Measurements from ENCODE around the gene INHA. TPM values are rescaled to one million over a fixed set of nuclear protein-coding genes. Genes with fewer than 3 reads are reported as not detected.

The INHA gene
- total RNA-seq, 1 donor from 2014 or later = 0.43 TPM

GRCh38 chr2:219561179-219562048 lies 10.7 kb upstream of the INHA start:
- TF ChIP-seq CTCF (IDR thresholded peaks at IDR 0.05) = no peak
- H3K27me3 ChIP-seq = no peaks in the 10 kb centered on the region
- no peaks in the 10 kb centered on the region for H3K4me1 ChIP-seq
- H3K4me3 ChIP-seq = no peak overlapping the region
- H3K9me3 ChIP-seq = no peaks in the 10 kb centered on the region
- DNase-seq = no peak
- H3K27ac ChIP-seq = no peak overlapping the region
- intact Hi-C loops (cut with DNase I) = no loop called here
- ATAC-seq = peak; percentile 59
- no peaks in the 10 kb centered on the region for H3K36me3 ChIP-seq

- ATAC-seq = no peak
- Histone ChIP-seq H3K4me1 (no peaks in the 10 kb centered on the region), H3K36me3 (no peaks in the 10 kb centered on the region), H3K9me3 (no peaks in the 10 kb centered on the region), H3K27me3 (no peaks in the 10 kb centered on the region), H3K4me3 (no peak overlapping the region), H3K27ac (no peak overlapping the region)
- no peak for TF ChIP-seq CTCF (IDR thresholded peaks at IDR 0.05)
- intact Hi-C loops (cut with DNase I) = no loop called here
- peak; percentile 51 for DNase-seq
Measured at GRCh38 chr2:219562049-219563020, 9.8 kb upstream of the INHA start.

GRCh38 chr2:219563271-219563928 lies 8.7 kb upstream of the INHA start:
- no peaks in the 10 kb centered on the region for H3K27me3 ChIP-seq
- intact Hi-C loops (cut with DNase I) = no loop called here
- H3K9me3 ChIP-seq = no peaks in the 10 kb centered on the region
- no peaks in the 10 kb centered on the region for H3K36me3 ChIP-seq
- DNase-seq = no peak
- H3K27ac ChIP-seq = no peak overlapping the region
- no peak for ATAC-seq
- no peak for TF ChIP-seq CTCF (IDR thresholded peaks at IDR 0.05)
- H3K4me3 ChIP-seq = no peak overlapping the region
- H3K4me1 ChIP-seq = no peaks in the 10 kb centered on the region

- TF ChIP-seq CTCF (IDR thresholded peaks at IDR 0.05) = no peak
- Histone ChIP-seq H3K27me3 (no peaks in the 10 kb centered on the region), H3K4me3 (no peak overlapping the region), H3K36me3 (peaks cover 7% of the 10 kb centered on the region), H3K4me1 (peaks cover 6% of the 10 kb centered on the region), H3K9me3 (no peaks in the 10 kb centered on the region), H3K27ac (no peak overlapping the region)
- DNase-seq (peak; percentile 61), ATAC-seq (no peak)
- intact Hi-C loops (cut with DNase I) = no loop called here
Measured at GRCh38 chr2:219565130-219566080, 6.7 kb upstream of the INHA start.
